HG03565 (cell line): ENCODE measurements around the gene TRAPPC12.
"Not testable (repeated sequence)": the region's sequence is repeated elsewhere in the genome, so short reads cannot be mapped to it uniquely, and the experiment has no call there.

Source experiments
- ATAC-seq: cut with Tn5 transposase; IDR thresholded peaks from one replicate; pipeline ENCODE4 v1.9.1; 2021; ENCODE audit warnings: mild to moderate bottlenecking, moderate library complexity; ENCODE audit not compliant: unreplicated experiment

Gene TRAPPC12

GRCh38 chr2:3483227-3483985 lies 103.9 kb downstream of the TRAPPC12 start:
- no peak for ATAC-seq

DNA sequence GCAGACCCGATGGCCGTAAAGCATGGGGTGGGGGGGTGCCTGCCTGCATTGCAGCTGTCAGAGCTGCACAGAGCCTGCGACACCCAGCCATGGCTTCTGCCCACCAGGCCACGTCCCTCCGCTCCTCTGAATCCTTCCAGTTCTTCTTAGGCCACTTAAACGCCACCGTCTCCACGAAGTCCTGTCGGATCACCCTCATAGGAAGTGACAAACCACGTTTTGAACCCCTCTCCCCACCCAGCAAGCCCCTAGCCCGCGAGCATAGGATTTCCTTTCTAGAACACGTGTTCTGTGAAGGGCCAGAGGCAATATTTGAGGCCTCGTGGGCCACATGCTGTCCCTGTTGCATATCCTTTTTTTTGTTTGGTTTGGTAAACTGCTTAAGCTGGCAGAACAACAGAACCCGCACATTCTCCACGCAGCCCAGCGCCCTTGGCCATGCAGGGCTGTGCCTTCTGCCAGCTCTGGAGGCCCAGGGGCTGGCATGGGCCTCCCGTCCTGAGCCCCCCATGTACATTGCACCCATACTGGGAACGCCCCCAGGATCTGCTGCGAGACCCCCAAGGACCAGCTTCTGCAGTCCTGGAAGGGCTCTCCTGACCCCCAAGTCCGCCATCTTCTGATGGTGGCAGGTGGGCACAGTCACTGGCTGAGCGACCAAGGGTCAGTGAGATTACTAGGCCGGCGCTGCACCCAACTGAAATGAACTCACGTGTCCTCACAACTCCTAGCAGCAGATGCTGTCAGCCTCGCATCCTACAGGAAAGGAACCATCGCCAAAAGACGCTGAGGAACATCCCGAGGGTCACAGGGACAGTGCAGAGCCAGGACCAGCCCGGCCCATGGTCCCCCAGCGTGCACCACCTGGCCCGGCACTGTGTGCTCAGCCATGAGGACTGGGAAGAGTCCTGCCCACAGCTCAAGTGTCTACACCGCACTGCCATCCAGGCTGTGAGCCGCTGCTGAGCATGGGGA lies 104.8 kb downstream of the TRAPPC12 start:
- ATAC-seq = no peak

- ATAC-seq = no peak
Measured at GRCh38 chr2:3485166-3485565, 105.7 kb downstream of the TRAPPC12 start.

DNA sequence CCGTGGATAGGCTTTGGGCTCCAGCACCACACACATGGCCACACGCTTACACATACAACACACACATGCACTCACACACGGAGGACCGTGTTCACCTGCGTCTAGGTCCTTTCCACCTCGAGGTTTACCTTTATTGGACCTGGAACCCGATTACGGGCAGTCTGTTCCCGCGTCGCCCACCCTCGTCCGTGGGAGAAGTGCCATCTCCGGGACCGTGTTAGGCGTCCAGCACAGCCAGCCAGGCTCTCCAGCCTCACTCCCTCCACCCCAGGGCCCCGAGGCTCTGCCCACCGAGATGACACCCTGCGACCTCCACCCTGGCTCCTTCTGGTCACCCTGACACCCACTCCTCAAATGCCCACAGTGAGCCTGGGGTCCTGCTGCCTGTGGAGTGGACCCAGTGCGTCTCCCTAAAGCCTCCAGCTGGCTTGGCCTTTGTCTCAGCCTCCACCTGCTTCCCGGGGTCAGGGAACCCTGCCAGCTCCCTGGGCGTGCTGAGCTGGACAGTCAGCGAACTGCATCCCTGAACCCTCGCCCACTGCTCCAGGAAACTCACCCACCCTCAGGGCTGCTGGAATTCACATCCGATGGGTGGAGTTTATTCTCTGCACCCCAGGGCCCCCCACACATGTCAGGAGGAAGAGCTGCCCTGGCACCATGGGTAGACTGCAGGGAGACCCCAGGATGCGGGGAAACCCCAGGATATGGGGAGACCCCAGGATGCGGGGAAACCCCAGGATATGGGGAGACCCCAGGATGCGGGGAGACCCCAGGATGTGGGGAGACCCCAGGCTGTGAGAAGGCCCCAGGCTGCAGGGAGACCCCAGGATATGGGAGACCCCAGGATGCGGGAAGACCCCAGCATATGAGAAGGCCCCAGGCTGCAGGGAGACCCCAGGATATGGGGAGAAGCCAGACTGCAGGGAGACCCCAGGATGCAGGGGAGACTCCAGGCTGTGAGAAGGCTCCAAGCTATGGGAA lies 106.8 kb downstream of the TRAPPC12 start:
- no peak for ATAC-seq

- ATAC-seq = no peak
Measured at GRCh38 chr2:3487028-3487425, 107.5 kb downstream of the TRAPPC12 start.

DNA sequence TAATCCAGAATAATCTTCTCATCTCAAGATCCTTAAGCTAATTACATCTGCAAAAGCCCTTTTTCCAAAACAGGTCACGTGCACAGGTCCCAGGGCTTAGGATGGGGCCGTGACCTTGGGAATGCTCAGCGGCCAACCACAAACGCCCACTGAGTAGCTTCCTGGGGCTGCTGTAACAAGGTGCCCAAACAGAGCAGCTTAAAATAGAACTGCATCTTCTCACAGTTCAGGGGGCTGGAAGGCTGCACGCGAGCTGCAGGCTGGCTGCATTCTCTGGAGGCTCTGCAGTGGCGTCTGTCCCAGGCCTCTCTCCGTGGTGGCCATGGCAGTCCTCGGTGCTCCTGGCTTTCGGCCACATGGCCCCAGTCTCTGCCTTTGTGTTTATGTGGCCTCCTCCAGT lies 107.9 kb downstream of the TRAPPC12 start:
- no peak for ATAC-seq

DNA sequence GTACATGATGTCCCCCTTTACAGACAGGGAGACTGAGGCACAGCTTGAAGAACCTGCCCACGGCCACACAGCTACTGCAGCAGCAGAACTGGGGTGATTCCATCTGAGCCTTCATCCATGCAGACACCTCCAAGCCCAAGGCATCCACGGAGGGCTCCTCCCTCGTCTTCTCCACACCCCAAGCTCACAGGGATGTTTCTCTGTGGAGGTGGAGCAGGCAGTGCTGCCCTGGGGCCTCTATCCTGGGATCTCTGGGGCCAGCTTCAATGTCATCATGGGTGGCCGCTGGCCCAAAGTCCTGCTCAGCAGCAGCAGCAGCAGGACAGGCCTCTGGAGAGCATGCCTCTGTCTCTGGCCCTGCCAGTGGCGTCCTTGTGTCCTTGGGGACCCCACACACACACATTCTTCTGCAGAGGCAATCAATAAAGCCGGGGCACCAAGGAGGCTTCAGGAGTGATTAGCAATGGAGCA lies 108.6 kb downstream of the TRAPPC12 start:
- no peak for ATAC-seq

GRCh38 chr2:3488855-3489763 lies 109.6 kb downstream of the TRAPPC12 start:
- ATAC-seq = no peak

GRCh38 chr2:3489764-3490115 lies 110.2 kb downstream of the TRAPPC12 start:
- ATAC-seq = no peak

DNA sequence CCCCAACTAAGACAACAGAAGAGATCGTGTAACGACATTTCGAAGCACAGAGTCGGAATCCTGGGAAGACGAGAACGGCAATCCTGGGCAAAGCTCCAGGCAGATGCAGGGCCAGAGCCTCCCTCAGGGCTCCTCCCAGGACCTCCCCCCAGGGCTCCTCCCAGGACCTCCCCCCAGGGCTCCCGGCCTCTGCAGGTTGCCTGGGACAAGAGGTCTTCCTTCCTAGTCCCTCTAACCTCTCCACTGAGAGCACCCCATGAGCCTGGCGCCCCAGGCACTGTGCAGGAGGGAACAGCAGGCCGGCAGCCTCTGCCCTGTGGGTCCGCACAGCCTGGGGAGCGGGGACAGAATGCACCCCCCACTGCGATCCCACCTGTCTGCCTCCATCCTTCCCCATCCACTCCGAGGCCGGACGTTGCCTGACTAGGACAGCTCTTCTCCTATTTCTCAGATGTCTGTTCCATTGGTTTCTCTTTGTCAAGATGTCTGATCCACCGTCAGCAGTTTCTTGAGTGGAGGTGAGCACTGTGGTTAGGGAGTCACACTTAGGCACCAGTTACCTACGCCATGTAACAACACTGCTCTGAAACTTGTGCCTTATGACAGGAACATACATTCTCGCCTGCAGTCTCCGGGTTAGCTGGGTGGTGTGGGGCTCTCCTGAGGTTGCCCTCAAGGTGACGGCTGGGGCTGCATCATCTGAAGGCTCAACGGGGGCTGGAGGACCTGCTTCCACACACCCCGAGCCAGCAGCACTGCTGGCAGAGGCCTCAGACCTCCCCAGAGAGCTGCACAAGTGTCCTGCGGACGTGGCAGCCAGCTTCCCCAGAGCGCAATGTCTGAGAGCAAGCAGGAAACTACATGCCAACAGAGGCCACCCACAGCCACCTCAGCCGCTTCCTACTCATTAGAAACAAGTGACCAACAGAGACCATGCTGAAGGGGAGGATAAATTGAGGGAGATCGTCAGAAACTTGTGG lies 111.0 kb downstream of the TRAPPC12 start:
- no peak for ATAC-seq

DNA sequence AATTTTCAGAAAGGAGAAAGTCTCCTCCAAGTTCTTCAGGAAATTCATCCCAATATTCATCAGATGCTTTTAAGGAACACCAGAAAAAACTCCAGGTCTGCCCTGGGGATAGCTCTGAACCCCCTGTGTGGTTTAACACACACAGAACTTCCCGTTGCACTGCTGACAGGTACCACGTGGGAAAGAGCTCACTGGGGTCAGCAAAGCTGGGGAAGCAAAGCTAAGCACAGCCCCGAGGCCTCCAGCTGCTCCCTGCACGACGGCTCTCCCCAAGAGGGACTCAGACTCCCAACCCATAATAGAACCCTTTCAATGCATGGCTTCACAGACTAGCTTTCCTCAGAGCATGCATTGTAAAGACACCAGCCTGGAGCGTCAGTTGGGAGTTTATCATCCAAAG lies 111.8 kb downstream of the TRAPPC12 start:
- no peak for ATAC-seq

DNA sequence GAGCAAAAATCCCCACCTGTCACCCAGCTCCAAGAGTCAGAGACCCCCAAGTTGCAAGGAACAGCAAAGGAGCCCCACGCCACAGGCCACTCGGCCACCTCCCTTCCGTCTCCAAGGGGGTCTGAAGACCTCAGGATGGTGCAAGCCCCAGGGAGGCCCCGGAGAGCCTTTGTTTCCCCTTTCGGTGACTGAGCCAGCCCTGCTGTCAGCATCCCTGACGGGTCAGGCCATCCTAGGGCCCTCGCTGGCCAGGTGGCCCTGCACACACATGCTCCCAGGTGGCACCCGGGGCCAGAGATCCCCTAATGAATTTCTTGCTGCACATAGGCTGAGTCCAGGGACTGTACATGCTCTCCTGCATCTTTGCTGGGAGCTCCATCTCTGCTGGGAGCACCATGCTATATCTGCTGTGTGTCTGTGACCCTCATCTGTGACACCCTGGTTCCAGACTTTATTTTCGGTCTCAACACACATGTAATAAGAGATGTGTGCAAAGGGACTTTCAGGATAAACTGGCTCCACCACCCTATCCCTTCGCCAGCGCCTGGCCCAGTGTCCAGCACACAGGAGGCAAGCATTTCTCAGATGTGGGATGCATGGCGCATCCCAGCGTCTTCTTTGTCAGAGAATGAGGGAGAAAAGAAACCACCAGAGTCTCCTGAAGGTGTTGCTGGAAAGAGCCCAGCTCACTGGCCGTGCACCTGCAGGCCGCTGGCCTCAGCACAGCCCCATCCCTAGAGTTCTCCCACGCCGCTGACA lies 112.4 kb downstream of the TRAPPC12 start:
- no peak for ATAC-seq

- not testable (repeated sequence) for ATAC-seq
Measured at GRCh38 chr2:3492475-3492787, 112.9 kb downstream of the TRAPPC12 start.

GRCh38 chr2:3492951-3493614 lies 113.6 kb downstream of the TRAPPC12 start:
- no peak for ATAC-seq

DNA sequence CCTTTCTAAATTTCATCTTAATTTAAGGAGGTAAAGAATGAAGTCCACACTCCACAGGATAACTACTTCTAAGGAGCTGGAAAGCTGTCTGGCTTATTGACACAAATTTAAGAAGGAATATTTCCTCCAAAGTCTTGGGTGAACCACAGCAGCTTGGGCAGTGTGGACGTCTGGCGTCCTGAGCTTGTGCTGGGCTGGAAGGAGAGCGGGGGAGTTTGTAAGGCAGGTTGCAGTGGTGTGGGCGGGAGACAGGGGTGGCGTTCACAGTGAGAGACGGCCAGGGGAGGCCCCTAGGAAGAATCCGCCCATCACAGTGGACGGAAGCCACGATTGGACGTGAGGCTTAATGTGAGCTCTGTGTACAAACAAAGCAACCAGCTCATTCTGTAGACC lies 114.1 kb downstream of the TRAPPC12 start:
- ATAC-seq = no peak

DNA sequence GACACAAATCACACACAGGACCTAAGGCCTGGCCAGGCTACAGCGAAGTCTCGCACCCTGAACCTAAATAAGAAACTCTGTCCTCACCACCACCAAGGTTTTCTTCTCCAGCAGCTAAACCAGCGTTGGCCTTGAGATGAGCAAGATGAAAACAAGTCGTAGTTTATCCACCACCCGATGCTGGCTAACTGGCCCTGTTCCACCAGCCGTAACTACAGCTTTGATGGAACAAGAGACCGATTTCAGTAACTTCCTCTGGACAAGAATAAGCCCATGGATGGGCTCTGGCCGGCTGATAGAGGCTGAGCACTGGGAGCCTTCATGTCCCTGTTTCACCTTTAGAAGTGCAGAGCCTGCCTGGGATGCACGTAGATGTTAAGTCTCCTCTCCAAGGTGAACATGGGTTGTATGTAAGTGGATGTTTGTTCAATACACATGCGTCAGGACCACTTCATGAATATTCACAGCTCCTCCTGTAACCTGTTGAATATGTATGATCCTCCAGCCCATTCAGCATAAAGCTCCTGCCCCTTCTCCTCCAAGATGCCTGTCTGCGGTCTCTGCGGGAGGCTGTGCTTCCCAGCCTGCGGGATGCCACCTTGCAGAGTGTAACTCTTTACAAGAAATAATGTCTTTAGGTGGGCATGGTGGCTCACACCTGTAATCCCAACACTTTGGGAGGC lies 115.6 kb downstream of the TRAPPC12 start:
- no peak for ATAC-seq

- ATAC-seq = not testable (repeated sequence)
Measured at GRCh38 chr2:3496708-3497080, 117.2 kb downstream of the TRAPPC12 start.
